HepG2 (cell line): Measurements from ENCODE around the gene TREML1. TPM values are rescaled to one million over a fixed set of nuclear protein-coding genes. Genes with fewer than 3 reads are reported as not detected.

Experiments used
- ATAC-seq: fragments of 200-7000 bp; cut with Tn5 transposase; 3 replicates; pipeline ENCODE4 v1.9.1; 2020; ENCODE audit warnings: mild to moderate bottlenecking, moderate library complexity
- BruUV-seq: library from RNA; stranded (reverse); fragments of 400-500 nt; replicated peaks from 2 replicates; lab custom pipeline; 2021; lab: Mats Ljungman, UMichigan
- CTCF ChIA-PET: fragments of 300-600 bp; formaldehyde crosslinking; extraction: SDS; loops from one replicate; lab custom pipeline; 2021; ENCODE audit warnings: low total read pairs, inconsistent platforms, low intra/inter-chr PET ratio; lab: Yijun Ruan, JAX
- POLR2A ChIA-PET: fragments of 350-600 bp; sonication (Branson Sonifier 250); formaldehyde crosslinking; loops from one replicate; lab custom pipeline; 2020; ENCODE audit warnings: antibody characterized with exemption, inconsistent platforms; lab: Yijun Ruan, JAX
- DNase-seq: peaks from one replicate; pipeline ENCODE4 v3.0.0-alpha.2; 2015; ENCODE audit warnings: low spot score
- FAIRE-seq: peaks from 3 replicates; lab custom pipeline; 2011; peaks lifted over from hg19 to GRCh38; lab: Jason Lieb, UNC
- H2AFZ ChIP-seq: one replicate; pipeline ENCODE4 v1.6.1; 2011; ENCODE audit warnings: low read length, inconsistent platforms
- H3K27ac ChIP-seq: fragments of 300-600 bp; 3 replicates; pipeline ENCODE4 v1.8.0; 2011; ENCODE audit warnings: mixed run types, mild to moderate bottlenecking, mixed read lengths, low read length, inconsistent platforms; ENCODE audit not compliant: insufficient read depth; ENCODE audit errors: extremely low read length
- H3K27me3 ChIP-seq, 2 experiments: fragments of 200-600 bp in 1 of 2; 2 replicates in 1 of 2; 3 replicates in 1 of 2; pipeline versions ENCODE4 v1.6.0 to v1.8.0; 2011; ENCODE audit warnings: low read length in 2 of 2, mild to moderate bottlenecking in 2 of 2, moderate library complexity in 2 of 2, inconsistent platforms in 1 of 2; ENCODE audit not compliant: insufficient read depth in 2 of 2, control insufficient read depth in 1 of 2
- H3K36me3 ChIP-seq, 2 experiments: fragments of 200-600 bp in 1 of 2; replicated peaks in 1 of 2; 2 replicates in 1 of 2; 3 replicates in 1 of 2; pipeline versions ENCODE4 v1.5.1 to v1.8.0; 2011; ENCODE audit warnings: low read length in 2 of 2, inconsistent platforms in 1 of 2; ENCODE audit not compliant: insufficient read depth in 2 of 2, control insufficient read depth in 1 of 2
- H3K4me1 ChIP-seq: 2 replicates; pipeline ENCODE4 v1.5.1; 2012; ENCODE audit warnings: low read length, inconsistent platforms; ENCODE audit not compliant: insufficient read depth
- H3K4me2 ChIP-seq: 2 replicates; pipeline ENCODE4 v1.6.0; 2011; ENCODE audit warnings: low read depth, low read length, inconsistent platforms
- H3K4me3 ChIP-seq, 3 experiments: fragments of 200-600 bp in 1 of 3; sonication (generic), shearing (Covaris generic) in 1 of 3; replicated peaks in 1 of 3; 2 replicates each; pipeline ENCODE4 v1.5.1; 2011 to 2016; ENCODE audit warnings: low read length in 3 of 3, inconsistent platforms in 2 of 3, low read depth in 2 of 3, mild to moderate bottlenecking in 2 of 3, control low read depth in 1 of 3, mixed read lengths in 1 of 3; ENCODE audit not compliant: insufficient read depth in 1 of 3
- H3K79me2 ChIP-seq: one replicate; pipeline ENCODE4 v1.6.1; 2011; ENCODE audit warnings: low read length, inconsistent platforms; ENCODE audit not compliant: insufficient read depth
- H3K9ac ChIP-seq: 2 replicates; pipeline ENCODE4 v1.6.0; 2011; ENCODE audit warnings: mild to moderate bottlenecking, low read depth, low read length, inconsistent platforms; ENCODE audit not compliant: insufficient read depth
- H3K9me3 ChIP-seq: 2 replicates; pipeline ENCODE4 v1.5.1; 2012; ENCODE audit warnings: mild to moderate bottlenecking, low read length
- H4K20me1 ChIP-seq: 2 replicates; pipeline ENCODE4 v1.6.0; 2011; ENCODE audit warnings: inconsistent platforms, mild to moderate bottlenecking, low read length, moderate library complexity; ENCODE audit not compliant: insufficient read depth
- ATRX ChIP-seq: sonication (generic); formaldehyde crosslinking; IDR thresholded peaks from 2 replicates; pipeline ENCODE4 v1.4.0; 2020; ENCODE audit warnings: missing genetic modification reagents, borderline replicate concordance
- CAMTA2 ChIP-seq: sonication (generic); formaldehyde crosslinking; IDR thresholded peaks from 2 replicates; pipeline ENCODE4 v1.4.0; 2020; ENCODE audit warnings: mild to moderate bottlenecking, missing genetic modification reagents, borderline replicate concordance
- NBN ChIP-seq: fragments of 450-650 bp; conservative IDR thresholded peaks from 2 replicates; pipeline ENCODE4 v1.6.1; 2017
- SOX5 ChIP-seq: IDR thresholded peaks from 2 replicates; pipeline ENCODE4 v1.6.1; 2016; ENCODE audit warnings: borderline replicate concordance
- SRSF1 ChIP-seq: fragments of 200-400 bp; formaldehyde crosslinking; optimal IDR thresholded peaks from 2 replicates; pipeline ENCODE3; 2017; ENCODE audit warnings: mild to moderate bottlenecking, low read depth, low read length, moderate library complexity
- XBP1 ChIP-seq: sonication (generic); formaldehyde crosslinking; IDR thresholded peaks from 2 replicates; pipeline ENCODE4 v1.5.0; 2020; ENCODE audit warnings: missing genetic modification reagents
- ZFP36L1 ChIP-seq: sonication (generic); formaldehyde crosslinking; IDR thresholded peaks from 2 replicates; pipeline ENCODE4 v1.8.0; 2022; ENCODE audit warnings: mild to moderate bottlenecking, missing genetic modification reagents, moderate library complexity
- ZNF180 ChIP-seq: sonication (generic); formaldehyde crosslinking; IDR thresholded peaks from 2 replicates; pipeline ENCODE4 v1.4.0; 2020; ENCODE audit warnings: low read depth, missing genetic modification reagents, borderline replicate concordance
- ZNF460 ChIP-seq: sonication (generic); formaldehyde crosslinking; IDR thresholded peaks from 2 replicates; pipeline ENCODE4 v1.5.1; 2020; ENCODE audit warnings: missing genetic modification reagents, mild to moderate bottlenecking, borderline replicate concordance
- ZNF563 ChIP-seq: sonication (generic); formaldehyde crosslinking; IDR thresholded peaks from 2 replicates; pipeline ENCODE4 v1.8.0; 2022; ENCODE audit warnings: mild to moderate bottlenecking, moderate library complexity, missing genetic modification reagents
- ZNF644 ChIP-seq: IDR thresholded peaks from 2 replicates; pipeline ENCODE4 v1.6.1; 2016; ENCODE audit warnings: low read depth
- ZNF879 ChIP-seq: sonication (generic); formaldehyde crosslinking; IDR thresholded peaks from 2 replicates; pipeline ENCODE4 v1.8.1; 2023; ENCODE audit warnings: missing genetic modification reagents
- WGBS: methylation state at CpG from one replicate; pipeline ENCODE4 v1.1.6; 2017; ENCODE audit warnings: low lambda C conversion rate; 5-methylcytosine and 5-hydroxymethylcytosine counted together
- in situ Hi-C: cut with HindIII; loops from 2 replicates; pipeline ENCODE4 v1.10.0; 2017; ENCODE audit warnings: low pct_unique_long_range_greater_than_20kb; ENCODE audit not compliant: extremely low pct_ligation_motif_present
- intact Hi-C: fragments of 100-400 bp; cut with micrococcal nuclease; formaldehyde crosslinking; loops from one replicate; pipeline ENCODE4 v1.10.0; 2022; ENCODE audit not compliant: unreplicated experiment
- polyA plus RNA-seq, 8 experiments: library from polyadenylated mRNA; depleted of rRNA in 3 of 8; stranded (reverse) in 7 of 8; unstranded in 1 of 8; fragments of >200 nt; fragmentation: Illumina TruSeq in 4 of 8; extraction: Trizol in 4 of 8; gene quantifications; 2 replicates each; pipeline versions ENCODE4 v1.2.1 to v1.2.3, GENCODE V29; 2011 to 2016; ENCODE audit warnings: low read depth in 4 of 8, missing spikeins in 1 of 8, mixed read lengths in 1 of 8; ENCODE audit not compliant: insufficient read depth in 1 of 8
- total RNA-seq, 5 experiments: library from RNA; depleted of rRNA; stranded (reverse); fragments of >200 nt; fragmentation: Illumina TruSeq; extraction: Trizol; gene quantifications; 2 replicates each; pipeline ENCODE4 v1.2.3, GENCODE V29; 2016; ENCODE audit warnings: low read depth in 1 of 5
- TF ChIP-seq, protein P1 (sequence below): sonication (generic); formaldehyde crosslinking; IDR thresholded peaks from 2 replicates; pipeline ENCODE4 v1.8.1; 2023; ENCODE audit warnings: mild to moderate bottlenecking, missing genetic modification reagents, borderline replicate concordance
- TF ChIP-seq, protein P2 (sequence below): sonication (generic); formaldehyde crosslinking; IDR thresholded peaks from 2 replicates; pipeline ENCODE4 v1.4.0; 2020; ENCODE audit warnings: missing genetic modification reagents, borderline replicate concordance
- TF ChIP-seq, protein P3 (sequence below): sonication (generic); formaldehyde crosslinking; IDR thresholded peaks from 2 replicates; pipeline ENCODE4 v1.5.1; 2020; ENCODE audit warnings: mild to moderate bottlenecking, missing genetic modification reagents, moderate library complexity
- TF ChIP-seq, protein P4 (sequence below): sonication (generic); formaldehyde crosslinking; IDR thresholded peaks from 2 replicates; pipeline ENCODE4 v1.5.1; 2020; ENCODE audit warnings: missing genetic modification reagents, mild to moderate bottlenecking, borderline replicate concordance

TREML1 gene
- total and polyA plus RNA-seq, 2 of the 13 experiments (the other 11 are each of a cell fraction or from before 2014, with no cell fraction given), result not detected

DNA sequence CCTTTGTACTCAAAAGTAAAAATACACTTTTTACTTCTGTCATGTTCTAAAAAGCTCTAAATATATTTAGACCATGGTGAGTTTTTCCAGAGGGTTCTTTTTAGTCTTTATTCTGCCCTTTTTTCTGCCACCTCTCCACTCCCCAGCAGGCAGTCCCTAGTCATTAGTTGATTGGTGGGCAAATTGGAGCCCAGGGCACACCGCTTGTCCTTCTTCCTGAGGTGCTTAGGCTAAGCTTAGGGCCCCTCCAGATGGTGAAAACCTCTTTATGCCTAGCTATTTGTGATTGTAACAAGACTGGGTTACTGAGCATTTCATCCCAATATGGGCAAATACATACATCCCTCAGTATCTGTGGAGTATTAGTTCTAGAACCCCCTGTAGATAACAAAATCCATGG, 6.2 kb downstream of the TREML1 start:
- in situ Hi-C loops, result no loop called here
- Histone ChIP-seq H3K79me2 (no peaks in the 10 kb centered on the region), H3K9me3 (no peaks in the 10 kb centered on the region), H3K4me1 (no peaks in the 10 kb centered on the region), H3K36me3 (no peaks in the 10 kb centered on the region), H3K4me3 (no peak overlapping the region), H2AFZ (no peak overlapping the region), H4K20me1 (no peaks in the 10 kb centered on the region), H3K4me2 (no peak overlapping the region), H3K27ac (no peak overlapping the region), H3K9ac (no peak overlapping the region), H3K27me3 (peaks cover 0 to 1% of the 10 kb centered on the region in 2 experiments; a peak in 1 of 5 replicates)
- intact Hi-C loops, result no loop called here
- 23% methylated on average over 1 of the region's 1 CpG for WGBS
- DNase-seq, result no peak
- FAIRE-seq, result no peak
- TF ChIP-seq, protein P1, sequence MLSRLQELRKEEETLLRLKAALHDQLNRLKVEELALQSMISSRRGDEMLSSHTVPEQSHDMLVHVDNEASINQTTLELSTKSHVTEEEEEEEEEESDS (CRISPR knock-in tag), result no peak
- TF ChIP-seq, protein P2, sequence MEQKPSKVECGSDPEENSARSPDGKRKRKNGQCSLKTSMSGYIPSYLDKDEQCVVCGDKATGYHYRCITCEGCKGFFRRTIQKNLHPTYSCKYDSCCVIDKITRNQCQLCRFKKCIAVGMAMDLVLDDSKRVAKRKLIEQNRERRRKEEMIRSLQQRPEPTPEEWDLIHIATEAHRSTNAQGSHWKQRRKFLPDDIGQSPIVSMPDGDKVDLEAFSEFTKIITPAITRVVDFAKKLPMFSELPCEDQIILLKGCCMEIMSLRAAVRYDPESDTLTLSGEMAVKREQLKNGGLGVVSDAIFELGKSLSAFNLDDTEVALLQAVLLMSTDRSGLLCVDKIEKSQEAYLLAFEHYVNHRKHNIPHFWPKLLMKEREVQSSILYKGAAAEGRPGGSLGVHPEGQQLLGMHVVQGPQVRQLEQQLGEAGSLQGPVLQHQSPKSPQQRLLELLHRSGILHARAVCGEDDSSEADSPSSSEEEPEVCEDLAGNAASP, result no peak
- TF ChIP-seq ZNF180, result no peak
- TF ChIP-seq ZNF460 (CRISPR knock-in tag), result no peak
- no peak for TF ChIP-seq ATRX (CRISPR knock-in tag)
- TF ChIP-seq SOX5 (CRISPR knock-in tag), result no peak
- TF ChIP-seq SRSF1, result no peak
- TF ChIP-seq CAMTA2, result no peak
- no peak for TF ChIP-seq NBN
- no peak for TF ChIP-seq ZNF879 (CRISPR knock-in tag)
- TF ChIP-seq XBP1 (CRISPR knock-in tag), result no peak
- no peak for TF ChIP-seq ZFP36L1
- TF ChIP-seq, protein P3, sequence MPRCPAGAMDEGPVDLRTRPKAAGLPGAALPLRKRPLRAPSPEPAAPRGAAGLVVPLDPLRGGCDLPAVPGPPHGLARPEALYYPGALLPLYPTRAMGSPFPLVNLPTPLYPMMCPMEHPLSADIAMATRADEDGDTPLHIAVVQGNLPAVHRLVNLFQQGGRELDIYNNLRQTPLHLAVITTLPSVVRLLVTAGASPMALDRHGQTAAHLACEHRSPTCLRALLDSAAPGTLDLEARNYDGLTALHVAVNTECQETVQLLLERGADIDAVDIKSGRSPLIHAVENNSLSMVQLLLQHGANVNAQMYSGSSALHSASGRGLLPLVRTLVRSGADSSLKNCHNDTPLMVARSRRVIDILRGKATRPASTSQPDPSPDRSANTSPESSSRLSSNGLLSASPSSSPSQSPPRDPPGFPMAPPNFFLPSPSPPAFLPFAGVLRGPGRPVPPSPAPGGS (CRISPR knock-in tag), result no peak
- no peak for TF ChIP-seq ZNF563
- TF ChIP-seq ZNF644, result no peak
- TF ChIP-seq, protein P4, sequence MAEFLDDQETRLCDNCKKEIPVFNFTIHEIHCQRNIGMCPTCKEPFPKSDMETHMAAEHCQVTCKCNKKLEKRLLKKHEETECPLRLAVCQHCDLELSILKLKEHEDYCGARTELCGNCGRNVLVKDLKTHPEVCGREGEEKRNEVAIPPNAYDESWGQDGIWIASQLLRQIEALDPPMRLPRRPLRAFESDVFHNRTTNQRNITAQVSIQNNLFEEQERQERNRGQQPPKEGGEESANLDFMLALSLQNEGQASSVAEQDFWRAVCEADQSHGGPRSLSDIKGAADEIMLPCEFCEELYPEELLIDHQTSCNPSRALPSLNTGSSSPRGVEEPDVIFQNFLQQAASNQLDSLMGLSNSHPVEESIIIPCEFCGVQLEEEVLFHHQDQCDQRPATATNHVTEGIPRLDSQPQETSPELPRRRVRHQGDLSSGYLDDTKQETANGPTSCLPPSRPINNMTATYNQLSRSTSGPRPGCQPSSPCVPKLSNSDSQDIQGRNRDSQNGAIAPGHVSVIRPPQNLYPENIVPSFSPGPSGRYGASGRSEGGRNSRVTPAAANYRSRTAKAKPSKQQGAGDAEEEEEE (CRISPR knock-in tag), result no peak
- POLR2A ChIA-PET, result no interaction called here
- CTCF ChIA-PET, result no interaction called here
- no TSS peak for BruUV-seq
- ATAC-seq, result no peak
